Stimulated activated CD8-positive, alpha-beta memory T cell treated with anti-CD3 and anti-CD28 coated beads, Interleukin-15, amount 100 ng/mL, for 4 hours (primary cell): Measurements from ENCODE around the gene SYNE1.
"Not testable (repeated sequence)": the region's sequence is repeated elsewhere in the genome, so short reads cannot be mapped to it uniquely, and the experiment has no call there.

Experiments used
- DNase-seq, 2 donors: peaks; one replicate each; pipeline ENCODE4 v3.0.0-alpha.2; 2020; ENCODE audit warnings: low read depth in 2 of 2

The SYNE1 gene

DNA sequence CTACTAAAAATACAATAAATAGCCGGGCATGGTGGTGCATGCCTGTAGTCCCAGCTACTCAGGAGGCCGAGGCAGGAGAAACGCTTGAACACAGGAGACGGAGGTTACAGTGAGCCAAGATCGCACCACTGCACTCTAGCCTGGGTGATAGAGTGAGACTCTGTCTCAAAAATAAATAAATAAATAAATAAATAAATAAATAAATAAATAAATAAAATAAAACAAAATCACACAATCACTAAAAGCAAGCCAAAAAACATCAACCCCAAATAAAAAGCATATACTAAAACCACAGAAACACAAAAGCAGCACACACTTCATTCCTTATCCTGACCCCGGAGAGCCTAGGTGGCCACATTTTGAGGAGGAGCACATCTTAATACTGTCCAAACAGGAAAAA, 498.8 kb downstream of the SYNE1 start:
- DNase-seq, result not testable (repeated sequence)

GRCh38 chr6:152136449-152136825, 500.7 kb downstream of the SYNE1 start:
- no peak for DNase-seq

GRCh38 chr6:152135755-152136448, 501.3 kb downstream of the SYNE1 start:
- DNase-seq, result no peak

- DNase-seq, result no peak
Measured at GRCh38 chr6:152130441-152130840, 506.7 kb downstream of the SYNE1 start.

DNA sequence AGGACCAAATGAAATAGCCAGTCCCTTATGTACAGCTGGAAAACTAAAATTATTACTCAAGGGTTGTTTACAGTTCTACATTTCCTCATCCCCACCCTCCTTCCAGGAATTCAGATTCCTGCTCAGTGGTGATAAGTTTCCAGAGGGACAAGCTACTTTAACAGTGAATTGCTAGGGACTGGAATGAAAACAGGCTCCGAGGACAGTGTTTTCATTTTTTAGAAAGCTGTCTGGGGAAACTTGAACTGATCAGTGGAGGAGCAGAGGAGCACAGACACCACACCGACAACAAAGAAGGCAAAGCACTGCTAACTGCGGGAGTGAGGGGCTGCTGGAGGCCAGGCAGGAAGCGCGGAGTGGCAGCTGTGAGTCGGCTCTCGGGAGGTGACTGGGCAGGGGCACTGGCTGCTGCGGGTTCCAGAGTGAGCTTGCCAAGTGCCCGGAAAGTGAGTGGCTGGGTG, 507.4 kb downstream of the SYNE1 start:
- no peak for DNase-seq

- DNase-seq, result no peak
Measured at GRCh38 chr6:152127432-152128165, 509.6 kb downstream of the SYNE1 start.

DNA sequence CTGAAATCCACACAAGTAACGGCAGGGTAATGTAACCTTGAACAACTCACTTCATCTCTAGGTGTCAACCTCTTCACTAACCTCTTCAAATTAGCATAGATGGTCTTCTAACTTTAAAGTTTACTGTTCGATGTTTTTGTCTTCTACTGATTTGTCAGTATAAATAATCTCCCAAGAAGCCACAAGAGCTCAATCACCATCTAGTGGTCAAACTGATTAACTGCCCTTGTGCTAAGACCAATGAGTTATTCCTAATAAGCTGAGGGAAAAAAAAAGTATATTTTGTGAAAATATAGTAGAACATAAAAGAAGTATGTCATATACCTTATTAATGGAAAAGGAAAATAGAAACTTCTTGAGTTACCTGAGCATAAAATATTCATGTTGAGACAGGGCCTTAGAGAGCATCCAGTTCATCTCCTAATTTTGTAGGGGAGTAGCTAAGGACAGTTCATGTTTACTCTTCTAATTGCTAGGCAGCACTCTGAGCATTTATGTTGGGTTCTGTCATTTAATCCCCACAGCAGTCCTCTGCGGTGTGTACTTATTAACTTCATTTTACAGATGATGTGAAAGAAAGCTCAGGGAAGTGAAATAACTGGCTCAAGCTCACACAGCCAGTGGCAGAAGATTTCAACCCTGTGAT, 512.6 kb downstream of the SYNE1 start:
- DNase-seq, result no peak

DNA sequence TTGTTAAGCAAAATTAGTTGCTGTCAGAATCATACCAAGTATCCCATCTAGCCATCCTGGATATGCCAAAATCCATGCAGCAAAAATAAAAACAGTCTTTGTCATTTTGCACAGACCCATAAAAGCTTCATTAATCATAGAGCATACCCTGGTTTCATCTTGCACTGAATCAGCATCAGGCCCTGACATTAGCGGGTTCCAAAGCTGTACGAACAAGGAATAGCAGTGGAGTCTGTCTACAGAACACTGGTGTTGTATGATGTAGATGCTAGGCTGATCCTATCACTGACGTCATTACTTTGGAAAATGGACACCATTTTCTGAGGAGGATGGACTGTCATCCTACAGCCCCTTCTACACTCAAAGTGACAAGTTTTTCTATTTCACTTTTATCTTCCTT, 514.1 kb downstream of the SYNE1 start:
- DNase-seq, result no peak

- DNase-seq, result no peak
Measured at GRCh38 chr6:152122434-152122833, 514.7 kb downstream of the SYNE1 start.

DNA sequence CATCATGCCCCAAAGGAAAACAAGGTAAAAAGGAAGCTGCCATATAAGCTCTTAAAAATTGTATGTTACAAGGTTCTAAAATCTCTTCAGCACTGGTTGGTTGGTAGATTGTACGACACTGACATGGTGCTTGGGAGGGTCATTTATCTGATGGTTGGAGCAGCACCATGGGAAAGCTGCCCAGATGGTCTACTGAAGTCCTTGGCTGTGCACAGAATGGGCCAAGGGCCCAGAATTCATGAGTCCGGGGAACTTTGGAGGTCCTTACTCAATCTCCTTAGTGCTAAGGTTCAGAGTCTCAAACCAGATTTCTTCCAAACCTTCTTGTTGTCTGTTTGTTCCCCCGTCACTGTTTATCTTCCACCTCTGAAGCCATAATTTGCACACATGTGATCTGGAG, 515.3 kb downstream of the SYNE1 start:
- DNase-seq, result no peak

DNA sequence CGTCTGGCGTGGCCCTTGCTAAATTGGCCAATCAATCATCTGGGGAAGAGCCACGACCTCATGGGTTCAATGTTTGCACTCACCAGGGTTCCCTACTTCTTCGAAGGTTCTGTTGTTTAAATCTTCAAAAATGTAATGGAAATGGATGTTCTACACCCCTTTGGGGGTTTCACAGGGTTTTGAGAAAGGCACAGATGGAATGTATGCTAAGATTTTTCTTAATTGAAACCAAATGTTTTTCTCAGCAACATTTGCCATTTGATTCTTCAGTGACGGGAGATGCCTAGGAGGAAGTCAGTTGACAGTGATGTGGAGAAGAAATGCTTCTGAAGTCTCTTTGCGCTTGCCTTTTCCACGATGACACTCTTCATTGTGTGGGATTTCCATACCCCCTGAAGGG, 517.3 kb downstream of the SYNE1 start:
- DNase-seq, result no peak

DNA sequence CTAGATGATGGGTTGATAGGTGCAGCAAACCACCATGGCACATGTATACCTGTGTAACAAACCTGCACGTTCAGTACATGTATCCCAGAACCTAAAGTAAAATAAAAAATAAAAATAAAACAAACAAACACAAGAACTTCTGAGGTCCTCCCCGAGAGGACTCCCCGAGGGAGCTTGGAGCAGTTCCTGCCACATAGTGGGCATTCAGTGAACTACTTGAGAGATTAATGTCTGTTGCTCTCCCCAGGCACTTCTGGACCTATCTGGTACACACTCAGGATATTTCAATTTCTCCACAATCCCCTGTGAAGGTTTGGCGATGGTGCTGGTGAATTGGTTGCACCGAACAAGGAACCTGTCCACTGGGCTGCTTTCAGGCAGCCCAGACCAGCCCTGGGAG, 518.5 kb downstream of the SYNE1 start:
- no peak for DNase-seq

GRCh38 chr6:152118224-152118623, 518.9 kb downstream of the SYNE1 start:
- DNase-seq, result no peak

DNA sequence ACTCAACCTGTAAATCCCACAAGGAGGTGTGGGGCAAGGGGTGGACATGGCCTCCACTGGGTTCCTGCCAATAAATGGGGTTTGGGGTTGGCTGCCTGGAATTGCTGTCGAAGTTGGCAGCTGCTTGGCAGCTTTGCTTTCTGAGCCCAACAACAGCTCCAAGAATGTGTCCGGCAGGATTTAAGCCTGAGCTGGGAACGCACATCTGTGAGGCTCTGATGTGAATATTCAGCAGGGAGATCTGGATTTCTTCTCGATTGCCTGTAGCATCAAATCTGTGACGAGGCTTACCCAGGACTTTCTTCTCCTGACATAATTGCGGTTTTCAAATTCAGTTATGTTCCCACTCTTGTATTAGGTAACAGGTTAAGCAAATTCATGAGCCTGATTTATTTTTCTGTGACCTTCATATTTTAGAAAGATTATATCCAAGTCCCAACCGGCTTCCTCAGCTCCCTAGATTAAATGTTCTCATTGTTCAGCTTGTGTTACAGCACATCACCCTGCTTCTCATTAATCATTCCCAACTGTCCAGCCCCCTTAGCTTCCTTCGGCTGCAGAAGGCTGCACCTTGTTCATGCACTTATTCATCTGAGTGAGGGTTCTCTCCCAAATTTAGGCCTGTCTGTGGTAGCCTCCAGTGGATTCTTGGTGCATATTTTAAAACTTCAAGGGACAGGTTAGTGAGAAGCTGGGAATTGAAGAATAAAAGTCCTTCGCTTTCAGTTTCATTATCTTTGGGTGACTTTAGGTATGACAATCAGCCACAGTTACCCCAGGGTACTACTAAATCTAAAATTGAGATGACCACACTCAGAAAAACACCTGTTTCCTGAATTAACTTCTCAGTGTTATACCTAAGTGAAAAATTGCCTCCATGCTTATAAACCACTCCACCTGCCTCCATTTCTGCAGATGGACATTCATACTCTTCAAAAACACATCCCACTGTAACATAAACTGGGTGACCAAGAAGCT, 519.7 kb downstream of the SYNE1 start:
- DNase-seq, result no peak

DNA sequence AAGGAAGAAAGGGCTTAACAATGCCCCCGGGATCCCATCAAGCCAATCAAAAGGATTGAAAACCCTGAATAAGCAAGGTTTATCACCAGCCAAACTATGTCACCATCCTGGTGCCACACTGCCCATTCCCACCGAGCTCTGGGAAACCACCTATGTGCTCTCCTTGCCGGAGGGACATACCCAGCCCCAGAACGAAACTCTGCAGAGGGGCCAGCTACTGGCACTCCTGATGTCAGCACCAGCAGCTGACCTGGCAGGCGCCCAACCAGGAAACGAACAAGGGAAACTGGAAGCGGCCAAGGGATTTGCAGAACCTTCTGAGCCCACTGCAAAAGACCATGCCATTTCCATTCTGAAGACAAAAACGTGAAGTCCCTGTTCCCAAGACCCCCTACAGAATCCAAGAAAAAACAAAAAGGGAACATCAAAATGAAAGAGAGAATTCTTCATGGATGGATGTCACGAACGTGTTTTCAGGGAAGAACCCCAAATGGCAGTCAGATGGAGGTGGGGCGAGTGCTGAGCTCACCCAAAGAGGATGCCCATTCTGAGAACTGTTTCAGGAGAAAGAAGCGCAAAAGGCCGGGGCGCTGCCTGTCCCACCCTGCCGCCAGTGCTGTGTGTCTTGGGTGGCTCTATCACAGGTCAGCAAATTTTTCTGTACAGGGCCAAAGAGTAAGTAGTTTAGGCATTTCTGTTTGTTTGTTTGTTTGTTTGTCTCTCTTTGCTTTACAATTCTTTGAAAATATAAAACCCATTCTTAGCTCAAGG, 524.5 kb downstream of the SYNE1 start:
- DNase-seq, result no peak

DNA sequence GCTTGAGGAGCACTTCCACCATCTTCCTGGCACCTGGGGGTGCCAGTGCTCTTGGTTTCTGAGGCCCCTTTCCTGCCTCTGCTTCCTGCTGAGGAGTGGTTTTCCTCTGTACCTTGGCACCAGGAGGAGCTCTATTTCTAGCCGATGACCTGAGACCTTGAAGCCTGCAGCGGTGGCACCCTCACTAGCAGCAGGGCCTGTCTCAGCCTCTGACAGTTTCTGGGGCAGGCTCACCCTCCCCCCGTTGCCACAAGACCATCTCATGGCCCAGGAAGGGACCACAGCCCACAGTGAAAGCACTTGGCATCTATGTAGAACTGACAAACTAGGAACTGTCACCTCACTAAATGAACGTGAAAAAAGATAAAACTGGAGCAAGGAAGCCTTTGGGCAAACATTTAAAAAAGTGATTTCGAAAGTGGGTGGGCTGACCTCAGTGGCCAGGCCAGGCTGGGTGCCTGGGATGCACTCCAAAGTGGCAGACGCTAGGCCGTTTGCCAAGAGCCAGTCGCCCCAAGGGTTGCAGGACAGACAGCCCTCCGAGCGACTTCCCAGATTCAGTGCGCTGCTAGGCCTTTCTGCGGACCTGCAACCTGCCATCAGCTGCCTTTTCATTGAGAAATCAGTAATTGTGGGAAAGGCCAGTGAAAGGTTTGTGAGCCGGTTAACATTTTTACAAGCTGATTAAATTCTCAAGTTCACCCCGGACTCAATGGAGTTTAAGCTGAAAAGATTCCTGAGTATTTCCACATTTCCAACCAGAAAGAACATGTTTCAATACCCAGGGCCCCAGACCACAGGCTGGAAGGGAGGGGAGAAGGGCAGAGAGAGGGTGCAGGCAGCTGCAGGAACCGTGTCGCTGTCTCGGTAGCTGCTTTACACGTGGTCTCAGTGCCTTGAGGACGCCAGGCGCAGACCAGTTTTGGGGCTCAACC, 526.0 kb downstream of the SYNE1 start:
- no peak for DNase-seq

GRCh38 chr6:152107973-152108372, 529.2 kb downstream of the SYNE1 start:
- no peak for DNase-seq

DNA sequence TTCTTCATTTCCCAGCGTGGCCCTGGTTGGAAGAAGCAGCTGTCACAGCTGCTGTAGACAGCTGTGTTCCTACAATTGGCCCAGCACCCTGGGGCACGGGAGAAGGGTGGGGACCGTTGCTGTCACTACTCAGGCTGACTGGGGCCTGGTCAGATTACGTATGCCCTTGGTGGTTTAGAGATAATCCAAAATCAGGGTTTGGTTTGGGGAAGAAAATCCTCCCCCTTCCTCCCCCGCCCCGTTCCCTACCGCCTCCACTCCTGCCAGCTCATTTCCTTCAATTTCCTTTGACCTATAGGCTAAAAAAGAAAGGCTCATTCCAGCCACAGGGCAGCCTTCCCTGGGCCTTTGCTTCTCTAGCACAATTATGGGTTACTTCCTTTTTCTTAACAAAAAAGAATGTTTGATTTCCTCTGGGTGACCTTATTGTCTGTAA, 537.0 kb downstream of the SYNE1 start:
- no peak for DNase-seq

DNA sequence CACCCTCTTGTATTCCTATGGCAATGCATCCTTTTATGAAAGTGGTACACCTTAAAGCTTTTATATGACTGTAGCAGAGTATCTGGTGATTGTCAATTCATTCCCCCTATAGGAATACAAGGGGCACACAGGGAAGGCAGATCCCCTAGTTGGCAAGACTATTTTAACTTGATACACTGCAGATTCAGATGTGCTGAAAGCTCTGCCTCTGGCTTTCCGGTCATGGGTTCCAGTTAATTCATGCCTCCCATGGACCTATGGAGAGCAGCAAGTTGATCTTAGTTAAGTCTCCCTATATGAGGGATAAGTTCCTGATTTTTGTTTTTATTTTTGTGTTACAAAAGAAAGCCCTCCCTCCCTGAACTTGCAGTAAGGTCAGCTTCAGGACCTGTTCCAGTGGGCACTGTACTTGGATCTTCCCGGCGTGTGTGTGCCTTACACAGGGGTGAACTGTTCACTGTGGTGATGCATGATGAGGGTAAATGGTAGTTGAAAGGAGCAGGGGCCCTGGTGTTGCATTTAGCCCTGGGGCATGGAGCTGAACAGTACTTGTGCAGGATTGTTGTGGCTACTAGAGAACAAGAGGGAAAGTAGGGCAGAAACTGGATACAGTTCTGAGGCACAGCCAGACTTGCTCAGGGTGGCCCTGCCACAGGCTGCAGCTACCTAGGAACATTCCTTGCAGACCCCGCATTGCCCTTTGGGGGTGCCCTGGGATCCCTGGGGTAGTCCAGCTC, 537.5 kb downstream of the SYNE1 start:
- no peak for DNase-seq
